Bronchial epithelial cell (primary cell): ENCODE measurements around the gene ZNF366. TPM values are rescaled to one million over a fixed set of nuclear protein-coding genes. Genes with fewer than 3 reads are reported as not detected.

ENCODE experiments used
- DNase-seq: peaks from one replicate; pipeline ENCODE4 v3.0.0-alpha.2; 2010; ENCODE audit warnings: low read depth
- FAIRE-seq: peaks from 2 replicates; lab custom pipeline; 2011; peaks lifted over from hg19 to GRCh38; lab: Jason Lieb, UNC
- H3K27me3 ChIP-seq: 2 replicates; pipeline ENCODE4 v1.5.1; 2011; ENCODE audit warnings: low read length; ENCODE audit not compliant: control insufficient read depth, insufficient read depth
- H3K36me3 ChIP-seq: 2 replicates; pipeline ENCODE4 v1.5.1; 2011; ENCODE audit warnings: low read length; ENCODE audit not compliant: control insufficient read depth, insufficient read depth
- H3K4me3 ChIP-seq: 2 replicates; pipeline ENCODE4 v1.5.1; 2011; ENCODE audit warnings: mild to moderate bottlenecking, low read depth, low read length, control low read depth
- CTCF ChIP-seq: IDR thresholded peaks from 2 replicates; pipeline ENCODE4 v1.5.1; 2011; ENCODE audit warnings: mild to moderate bottlenecking, moderate library complexity, low read length, control low read depth, inconsistent platforms; ENCODE audit not compliant: insufficient read depth, severe bottlenecking
- total RNA-seq: library from RNA; depleted of rRNA; stranded (reverse); fragments of >200 nt; gene quantifications from 2 replicates; pipeline ENCODE4 v1.2.1, GENCODE V29; 2014

Gene ZNF366
- total RNA-seq, 1 donor from 2014 or later: not detected

GRCh38 chr5:72505539-72506157, 1.6 kb downstream of the ZNF366 start:
- no peak for TF ChIP-seq CTCF
- H3K4me3 ChIP-seq: no peak overlapping the region
- no peaks in the 10 kb centered on the region for H3K36me3 ChIP-seq
- no peaks in the 10 kb centered on the region for H3K27me3 ChIP-seq
- DNase-seq (no peak), FAIRE-seq (no peak)

- Histone ChIP-seq H3K27me3 (no peaks in the 10 kb centered on the region), H3K4me3 (no peak overlapping the region), H3K36me3 (no peaks in the 10 kb centered on the region)
- DNase-seq (no peak), FAIRE-seq (no peak)
- no peak for TF ChIP-seq CTCF
These were observed 2.2 kb downstream of the ZNF366 start for GRCh38 chr5:72505016-72505415.

GRCh38 chr5:72503888-72504491, 3.2 kb downstream of the ZNF366 start:
- FAIRE-seq (no peak), DNase-seq (no peak)
- Histone ChIP-seq H3K27me3 (no peaks in the 10 kb centered on the region), H3K36me3 (no peaks in the 10 kb centered on the region), H3K4me3 (no peak overlapping the region)
- TF ChIP-seq CTCF: no peak

- Histone ChIP-seq H3K36me3 (no peaks in the 10 kb centered on the region), H3K27me3 (no peaks in the 10 kb centered on the region), H3K4me3 (no peak overlapping the region)
- no peak for TF ChIP-seq CTCF
- FAIRE-seq: no peak
- no peak for DNase-seq
These were observed 5.7 kb downstream of the ZNF366 start for GRCh38 chr5:72501488-72501887.

- no peak for FAIRE-seq
These were observed 7.5 kb downstream of the ZNF366 start for GRCh38 chr5:72499730-72500129.

More at GRCh38 chr5:72499730-72500129, 7.5 kb downstream of the ZNF366 start:
- no peaks in the 10 kb centered on the region for H3K36me3 ChIP-seq
- H3K27me3 ChIP-seq: no peaks in the 10 kb centered on the region
- no peak for DNase-seq
- no peak overlapping the region for H3K4me3 ChIP-seq
- TF ChIP-seq CTCF: no peak
